ENCODE measurements around the gene MRAS.

DNA sequence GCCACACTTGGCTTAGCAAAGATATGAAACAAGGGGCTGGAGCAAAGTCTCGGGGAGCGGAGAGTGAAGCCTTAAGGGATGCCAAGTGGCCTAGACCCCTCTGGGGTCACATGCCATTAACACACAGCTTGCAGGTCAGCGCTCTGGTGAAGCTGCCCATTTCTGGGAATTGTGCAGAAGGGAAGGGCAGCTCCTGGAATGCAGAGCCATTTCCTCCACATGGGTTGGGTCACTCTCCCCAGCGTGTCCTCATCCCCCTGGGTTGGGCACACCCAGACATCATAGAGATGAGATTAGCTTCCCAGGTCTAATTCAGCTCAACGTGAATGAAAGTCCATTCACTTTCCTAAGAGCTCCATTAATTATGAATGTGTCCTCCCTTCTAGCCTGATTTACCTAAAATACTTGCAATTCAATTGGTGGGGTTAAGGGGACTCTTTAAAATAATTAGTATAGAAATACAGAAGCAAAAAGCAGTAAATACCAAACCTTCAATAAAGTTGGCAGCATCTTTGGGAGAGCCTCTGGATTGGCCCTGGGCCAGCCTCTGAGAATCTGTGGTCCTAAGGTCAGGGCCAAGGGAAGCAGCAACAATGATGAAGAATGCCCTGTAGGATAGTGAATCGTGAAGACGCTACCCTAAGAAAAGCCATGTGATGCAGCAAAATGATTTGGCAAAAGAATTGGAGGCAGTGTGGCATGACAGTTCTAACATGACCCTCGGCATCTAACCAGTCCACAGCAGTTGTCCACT lies 17.8 kb downstream of the MRAS start:
- TF ChIP-seq EZH2 (IDR thresholded peaks at IDR 0.05; ENCODE audit: borderline replicate concordance) = no peak
- TF ChIP-seq, protein P1, sequence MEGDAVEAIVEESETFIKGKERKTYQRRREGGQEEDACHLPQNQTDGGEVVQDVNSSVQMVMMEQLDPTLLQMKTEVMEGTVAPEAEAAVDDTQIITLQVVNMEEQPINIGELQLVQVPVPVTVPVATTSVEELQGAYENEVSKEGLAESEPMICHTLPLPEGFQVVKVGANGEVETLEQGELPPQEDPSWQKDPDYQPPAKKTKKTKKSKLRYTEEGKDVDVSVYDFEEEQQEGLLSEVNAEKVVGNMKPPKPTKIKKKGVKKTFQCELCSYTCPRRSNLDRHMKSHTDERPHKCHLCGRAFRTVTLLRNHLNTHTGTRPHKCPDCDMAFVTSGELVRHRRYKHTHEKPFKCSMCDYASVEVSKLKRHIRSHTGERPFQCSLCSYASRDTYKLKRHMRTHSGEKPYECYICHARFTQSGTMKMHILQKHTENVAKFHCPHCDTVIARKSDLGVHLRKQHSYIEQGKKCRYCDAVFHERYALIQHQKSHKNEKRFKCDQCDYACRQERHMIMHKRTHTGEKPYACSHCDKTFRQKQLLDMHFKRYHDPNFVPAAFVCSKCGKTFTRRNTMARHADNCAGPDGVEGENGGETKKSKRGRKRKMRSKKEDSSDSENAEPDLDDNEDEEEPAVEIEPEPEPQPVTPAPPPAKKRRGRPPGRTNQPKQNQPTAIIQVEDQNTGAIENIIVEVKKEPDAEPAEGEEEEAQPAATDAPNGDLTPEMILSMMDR (IDR thresholded peaks at IDR 0.05; ENCODE audit: poor library complexity) = no peak
